ENCODE results near the gene GAL3ST2.
"Not testable (repeated sequence)": the region's sequence is repeated elsewhere in the genome, so short reads cannot be mapped to it uniquely, and the experiment has no call there.

The GAL3ST2 gene

GRCh38 chr2:241802421-241803318 is 26.0 kb downstream of the GAL3ST2 start:
- CTCF ChIA-PET: interaction anchor here (1.4 kb wide), 1 partner anchor 76 kb away, joined by 3 read pairs; no protein-coding TSS in a partner anchor
- POLR2A ChIA-PET: no interaction called here

DNA sequence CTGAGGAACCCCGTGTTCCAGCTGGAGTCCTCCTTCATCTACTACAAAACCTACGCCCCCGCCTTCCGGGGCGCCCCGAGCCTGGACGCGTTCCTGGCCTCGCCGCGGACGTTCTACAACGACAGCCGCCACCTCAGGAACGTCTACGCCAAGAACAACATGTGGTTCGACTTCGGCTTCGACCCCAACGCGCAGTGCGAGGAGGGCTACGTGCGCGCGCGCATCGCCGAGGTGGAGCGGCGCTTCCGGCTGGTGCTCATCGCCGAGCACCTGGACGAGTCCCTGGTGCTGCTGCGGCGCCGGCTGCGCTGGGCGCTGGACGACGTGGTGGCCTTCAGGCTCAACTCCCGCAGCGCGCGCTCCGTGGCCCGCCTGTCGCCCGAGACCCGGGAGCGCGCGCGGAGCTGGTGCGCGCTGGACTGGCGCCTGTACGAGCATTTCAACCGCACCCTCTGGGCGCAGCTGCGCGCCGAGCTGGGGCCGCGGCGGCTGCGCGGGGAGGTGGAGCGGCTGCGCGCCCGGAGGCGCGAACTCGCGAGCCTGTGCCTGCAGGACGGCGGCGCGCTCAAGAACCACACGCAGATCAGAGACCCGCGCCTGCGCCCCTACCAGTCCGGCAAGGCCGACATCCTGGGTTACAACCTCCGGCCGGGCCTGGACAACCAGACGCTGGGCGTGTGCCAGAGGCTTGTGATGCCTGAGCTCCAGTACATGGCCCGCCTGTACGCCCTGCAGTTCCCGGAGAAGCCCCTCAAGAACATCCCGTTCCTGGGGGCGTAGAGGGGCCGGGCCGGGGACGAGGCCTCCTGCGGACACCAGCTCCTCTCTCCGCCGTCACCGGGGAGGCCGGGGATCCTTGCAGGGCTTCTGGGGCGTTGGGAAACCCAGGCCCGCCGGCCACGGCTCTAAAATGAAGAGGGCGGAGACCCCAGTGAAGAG is 27.0 kb downstream of the GAL3ST2 start:
- Histone ChIP-seq H3K27ac (ENCODE audit: insufficient read depth in 1 of 2, low read depth in 1 of 2, low read length in 2 of 2, poor library complexity in 1 of 2, severe bottlenecking in 2 of 2) (no peak overlapping the region), H3K4me1 (ENCODE audit: control extremely low read depth in 1 of 4, control insufficient read depth in 4 of 4, insufficient read depth in 4 of 4, low read length in 3 of 4) (peaks cover 0 to 32% (median 21%) of the 10 kb centered on the region in 4 experiments), H3K4me3 (ENCODE audit: control insufficient read depth in 1 of 7, extremely low read depth in 1 of 7, insufficient read depth in 4 of 7, low read depth in 2 of 7, low read length in 6 of 7) (peak overlapping the region; percentile 30 to 73 (median 57)), H3K27me3 (replicated peaks in 2 of 5; ENCODE audit: control insufficient read depth in 4 of 5, insufficient read depth in 5 of 5, low read length in 4 of 5) (peaks cover 0 to 25% (median 9%) of the 10 kb centered on the region in 5 experiments), H3K36me3 (ENCODE audit: control insufficient read depth in 4 of 4, insufficient read depth in 4 of 4, low read length in 3 of 4) (no peaks in the 10 kb centered on the region), H3K9me3 (ENCODE audit: control extremely low read depth in 1 of 5, control insufficient read depth in 4 of 5, insufficient read depth in 2 of 5, low read depth in 1 of 5, low read length in 4 of 5) (no peaks in the 10 kb centered on the region)
- POLR2A ChIA-PET: interaction anchor here (0.6 kb wide), 1 partner anchor 55 kb away, joined by 3 read pairs; no protein-coding TSS in a partner anchor
- under 1% methylated on average over 106 of the region's 109 CpGs for WGBS (ENCODE audit: insufficient coverage)
- DNase-seq: peak in 2 of 3 donors; percentile 50 to 66
- CTCF ChIA-PET: interaction anchor here (0.9 to 1.4 kb wide), 5 partner anchors 10 to 77 kb away, joined by 3 to 5 read pairs (median 3); no protein-coding TSS in a partner anchor

More at GRCh38 chr2:241802421-241803318, 26.0 kb downstream of the GAL3ST2 start:
- H3K4me3 ChIP-seq (ENCODE audit: control insufficient read depth in 1 of 7, extremely low read depth in 1 of 7, insufficient read depth in 4 of 7, low read depth in 2 of 7, low read length in 6 of 7): peak overlapping the region in 2 of 7 experiments; percentile 67 to 73
- H3K36me3 ChIP-seq (ENCODE audit: control insufficient read depth in 4 of 4, insufficient read depth in 4 of 4, low read length in 3 of 4): no peaks in the 10 kb centered on the region
- no peaks in the 10 kb centered on the region for H3K9me3 ChIP-seq (ENCODE audit: control extremely low read depth in 1 of 5, control insufficient read depth in 4 of 5, insufficient read depth in 2 of 5, low read depth in 1 of 5, low read length in 4 of 5)
- no peak for DNase-seq
- no peak overlapping the region for H3K27ac ChIP-seq (ENCODE audit: insufficient read depth in 1 of 2, low read depth in 1 of 2, low read length in 2 of 2, poor library complexity in 1 of 2, severe bottlenecking in 2 of 2)
- H3K27me3 ChIP-seq (replicated peaks in 2 of 5; ENCODE audit: control insufficient read depth in 4 of 5, insufficient read depth in 5 of 5, low read length in 4 of 5): peaks cover 0 to 25% (median 9%) of the 10 kb centered on the region in 5 experiments
- peaks cover 0 to 29% (median 21%) of the 10 kb centered on the region in 4 experiments for H3K4me1 ChIP-seq (ENCODE audit: control extremely low read depth in 1 of 4, control insufficient read depth in 4 of 4, insufficient read depth in 4 of 4, low read length in 3 of 4)
- 65% methylated on average over 19 of the region's 32 CpGs for WGBS (ENCODE audit: insufficient coverage)

- peak overlapping the region in 6 of 7 experiments; percentile 44 to 73 (median 61) for H3K4me3 ChIP-seq (ENCODE audit: control insufficient read depth in 1 of 7, extremely low read depth in 1 of 7, insufficient read depth in 4 of 7, low read depth in 2 of 7, low read length in 6 of 7)
- H3K27me3 ChIP-seq (replicated peaks in 2 of 5; ENCODE audit: control insufficient read depth in 4 of 5, insufficient read depth in 5 of 5, low read length in 4 of 5): peaks cover 0 to 25% (median 9%) of the 10 kb centered on the region in 5 experiments
- ChIA-PET POLR2A (no interaction called here), CTCF (interaction anchor here (0.9 to 1.4 kb wide), 4 partner anchors 9 to 76 kb away, joined by 3 to 5 read pairs (median 4); no protein-coding TSS in a partner anchor)
- WGBS (ENCODE audit: insufficient coverage): 1% methylated on average over 23 of the region's 35 CpGs
- H3K9me3 ChIP-seq (ENCODE audit: control extremely low read depth in 1 of 5, control insufficient read depth in 4 of 5, insufficient read depth in 2 of 5, low read depth in 1 of 5, low read length in 4 of 5): no peaks in the 10 kb centered on the region
- peak; percentile 28 to 65 (median 62) for DNase-seq
- peak overlapping the region in 1 of 2 experiments; percentile 53 for H3K27ac ChIP-seq (ENCODE audit: insufficient read depth in 1 of 2, low read depth in 1 of 2, low read length in 2 of 2, poor library complexity in 1 of 2, severe bottlenecking in 2 of 2)
- peaks cover 0 to 36% (median 21%) of the 10 kb centered on the region in 4 experiments for H3K4me1 ChIP-seq (ENCODE audit: control extremely low read depth in 1 of 4, control insufficient read depth in 4 of 4, insufficient read depth in 4 of 4, low read length in 3 of 4)
- no peaks in the 10 kb centered on the region for H3K36me3 ChIP-seq (ENCODE audit: control insufficient read depth in 4 of 4, insufficient read depth in 4 of 4, low read length in 3 of 4)
These were observed 28.0 kb downstream of the GAL3ST2 start for GRCh38 chr2:241804326-241805229.

- CTCF ChIA-PET; H3K36me3 ChIP-seq (ENCODE audit: control insufficient read depth in 4 of 4, insufficient read depth in 4 of 4, low read length in 3 of 4); H3K4me3 ChIP-seq (ENCODE audit: control insufficient read depth in 1 of 7, extremely low read depth in 1 of 7, insufficient read depth in 4 of 7, low read depth in 2 of 7, low read length in 6 of 7); H3K27ac ChIP-seq (ENCODE audit: insufficient read depth in 1 of 2, low read depth in 1 of 2, low read length in 2 of 2, poor library complexity in 1 of 2, severe bottlenecking in 2 of 2); H3K9me3 ChIP-seq (ENCODE audit: control extremely low read depth in 1 of 5, control insufficient read depth in 4 of 5, insufficient read depth in 2 of 5, low read depth in 1 of 5, low read length in 4 of 5); POLR2A ChIA-PET: not testable (repeated sequence)
- DNase-seq: peak in 1 of 3 donors; percentile 58
- Histone ChIP-seq H3K4me1 (ENCODE audit: control extremely low read depth in 1 of 4, control insufficient read depth in 4 of 4, insufficient read depth in 4 of 4, low read length in 3 of 4) (peaks cover 0 to 39% (median 21%) of the 10 kb centered on the region in 4 experiments), H3K27me3 (replicated peaks in 2 of 5; ENCODE audit: control insufficient read depth in 4 of 5, insufficient read depth in 5 of 5, low read length in 4 of 5) (peaks cover 0 to 25% (median 9%) of the 10 kb centered on the region in 5 experiments)
- WGBS (ENCODE audit: insufficient coverage): no CpG with 5 or more reads among the region's 8 CpGs
These were observed 29.6 kb downstream of the GAL3ST2 start for GRCh38 chr2:241806217-241806616.

DNA sequence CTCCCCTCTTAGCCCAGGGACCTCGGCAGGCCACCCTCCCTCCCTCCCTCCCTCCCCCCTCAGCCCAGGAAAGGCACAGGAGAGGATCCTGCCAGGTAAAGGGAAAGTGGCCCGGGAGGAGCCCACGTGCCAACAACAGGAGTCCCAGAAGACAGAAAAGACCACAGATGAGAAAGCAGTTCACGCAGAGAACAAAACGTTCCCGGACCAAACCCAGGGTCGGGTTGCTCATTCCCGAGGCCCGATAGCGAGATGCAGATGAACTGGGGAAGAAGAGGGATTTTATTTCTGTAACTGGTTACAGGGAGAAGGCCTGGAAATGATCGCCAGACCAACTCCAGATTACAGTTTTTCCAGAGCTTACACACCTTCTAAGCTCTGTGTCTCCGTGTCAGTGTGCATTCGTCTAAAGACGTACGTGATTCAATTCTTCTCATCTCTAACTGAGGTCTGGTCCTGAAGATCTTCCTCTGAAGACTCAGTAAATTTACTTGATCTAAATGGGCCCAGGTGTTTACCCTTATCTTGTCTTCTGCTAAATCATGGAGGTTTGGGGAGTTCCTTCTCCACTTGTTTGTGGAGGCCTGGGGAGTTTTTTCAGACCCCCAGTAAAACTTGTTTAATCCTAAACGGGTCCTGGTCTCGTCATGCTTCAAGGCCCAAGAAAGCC is 31.6 kb downstream of the GAL3ST2 start:
- peaks cover 0 to 18% (median 6%) of the 10 kb centered on the region in 5 experiments for H3K27me3 ChIP-seq (replicated peaks in 2 of 5; ENCODE audit: control insufficient read depth in 4 of 5, insufficient read depth in 5 of 5, low read length in 4 of 5)
- no peaks in the 10 kb centered on the region for H3K9me3 ChIP-seq (ENCODE audit: control extremely low read depth in 1 of 5, control insufficient read depth in 4 of 5, insufficient read depth in 2 of 5, low read depth in 1 of 5, low read length in 4 of 5)
- WGBS (ENCODE audit: insufficient coverage): 92% methylated on average over 15 of the region's 17 CpGs
- H3K27ac ChIP-seq (ENCODE audit: insufficient read depth in 1 of 2, low read depth in 1 of 2, low read length in 2 of 2, poor library complexity in 1 of 2, severe bottlenecking in 2 of 2): no peak overlapping the region
- H3K4me3 ChIP-seq (ENCODE audit: control insufficient read depth in 1 of 7, extremely low read depth in 1 of 7, insufficient read depth in 4 of 7, low read depth in 2 of 7, low read length in 6 of 7): no peak overlapping the region
- ChIA-PET CTCF (interaction anchor here (1.1 to 1.4 kb wide), 2 partner anchors 12 to 31 kb away, joined by 3 read pairs; no protein-coding TSS in a partner anchor), POLR2A (interaction anchor here (0.6 kb wide), 1 partner anchor 51 kb away, joined by 7 read pairs; no protein-coding TSS in a partner anchor)
- no peaks in the 10 kb centered on the region for H3K36me3 ChIP-seq (ENCODE audit: control insufficient read depth in 4 of 4, insufficient read depth in 4 of 4, low read length in 3 of 4)
- DNase-seq: no peak
- H3K4me1 ChIP-seq (ENCODE audit: control extremely low read depth in 1 of 4, control insufficient read depth in 4 of 4, insufficient read depth in 4 of 4, low read length in 3 of 4): peaks cover 0 to 32% (median 18%) of the 10 kb centered on the region in 4 experiments

Data from common myeloid progenitor, CD34-positive (primary cell).